CD14-positive monocyte (primary cell): Measurements from ENCODE around the gene VWA5B2. TPM values are rescaled to one million over a fixed set of nuclear protein-coding genes. Genes with fewer than 3 reads are reported as not detected.

Experiments used
- DNase-seq, 3 donors: peaks; one replicate each; pipeline ENCODE4 v3.0.0-alpha.2; 2011 to 2022
- H2AFZ ChIP-seq: 2 replicates; pipeline ENCODE4 v1.6.0; 2012; ENCODE audit warnings: mild to moderate bottlenecking, low read depth, low read length, inconsistent platforms; ENCODE audit not compliant: insufficient read depth, poor library complexity, severe bottlenecking
- H3K27ac ChIP-seq, 2 donors: 1 replicate in 1 of 2; 2 replicates in 1 of 2; pipeline ENCODE4 v1.5.1; 2012 to 2013; ENCODE audit warnings: low read length in 2 of 2, control low read depth in 1 of 2, inconsistent platforms in 1 of 2, low read depth in 1 of 2, mild to moderate bottlenecking in 1 of 2
- H3K27me3 ChIP-seq, 2 donors: one replicate each; pipeline versions ENCODE4 v1.6.0 to v1.6.1; 2011 to 2013; ENCODE audit warnings: low read length in 2 of 2; ENCODE audit not compliant: control insufficient read depth in 2 of 2, insufficient read depth in 2 of 2
- H3K36me3 ChIP-seq, 2 donors: replicated peaks in 1 of 2; 1 replicate in 1 of 2; 2 replicates in 1 of 2; pipeline versions ENCODE4 v1.5.1 to v1.6.1; 2012 to 2013; ENCODE audit warnings: low read length in 2 of 2, control low read depth in 1 of 2, inconsistent platforms in 1 of 2, mild to moderate bottlenecking in 1 of 2; ENCODE audit not compliant: insufficient read depth in 2 of 2, control insufficient read depth in 1 of 2
- H3K4me1 ChIP-seq, 2 donors: 1 replicate in 1 of 2; 2 replicates in 1 of 2; pipeline versions ENCODE4 v1.5.1 to v1.6.1; 2012 to 2013; ENCODE audit warnings: low read length in 2 of 2, control low read depth in 1 of 2, inconsistent platforms in 1 of 2, mild to moderate bottlenecking in 1 of 2, moderate library complexity in 1 of 2; ENCODE audit not compliant: insufficient read depth in 2 of 2, control insufficient read depth in 1 of 2
- H3K4me2 ChIP-seq: replicated peaks from 2 replicates; pipeline ENCODE3; 2012; ENCODE audit warnings: low read length, moderate library complexity, mild to moderate bottlenecking; ENCODE audit not compliant: poor library complexity, severe bottlenecking; ENCODE audit errors: extremely low read depth
- H3K4me3 ChIP-seq, 3 experiments: fragments of 200-600 bp in 1 of 3; sonication (generic) in 1 of 3; replicated peaks in 1 of 3; 1 replicate in 2 of 3; 2 replicates in 1 of 3; pipeline ENCODE4 v1.5.1; 2011 to 2013; ENCODE audit warnings: low read length in 3 of 3, mild to moderate bottlenecking in 3 of 3, control low read depth in 2 of 3, low read depth in 2 of 3, inconsistent platforms in 1 of 3, moderate library complexity in 1 of 3
- H3K79me2 ChIP-seq: 2 replicates; pipeline ENCODE4 v1.6.0; 2012; ENCODE audit warnings: mild to moderate bottlenecking, control low read depth, inconsistent platforms, low read length, moderate library complexity; ENCODE audit not compliant: insufficient read depth
- H3K9ac ChIP-seq: 2 replicates; pipeline ENCODE4 v1.6.0; 2017; ENCODE audit warnings: low read length, mild to moderate bottlenecking; ENCODE audit not compliant: insufficient read depth, poor library complexity, severe bottlenecking
- H3K9me3 ChIP-seq, 2 donors: replicated peaks in 1 of 2; 1 replicate in 1 of 2; 2 replicates in 1 of 2; pipeline versions ENCODE4 v1.5.1 to v1.6.1; 2012 to 2013; ENCODE audit warnings: low read length in 2 of 2, control low read depth in 1 of 2; ENCODE audit not compliant: control insufficient read depth in 1 of 2, insufficient read depth in 1 of 2
- H4K20me1 ChIP-seq: 2 replicates; pipeline ENCODE4 v1.6.0; 2012; ENCODE audit warnings: mild to moderate bottlenecking, low read length, control low read depth, moderate library complexity; ENCODE audit not compliant: insufficient read depth
- H3K27ac Mint-ChIP-seq, 7 donors: one replicate each; pipeline ENCODE4 v1.8.0; 2020; ENCODE audit warnings: mild to moderate bottlenecking in 7 of 7, mixed read lengths in 7 of 7, moderate library complexity in 6 of 7, inconsistent platforms in 2 of 7
- H3K27me3 Mint-ChIP-seq, 3 donors: one replicate each; pipeline ENCODE4 v1.8.0; 2021 to 2022; ENCODE audit warnings: low read depth in 3 of 3, mild to moderate bottlenecking in 3 of 3, mixed read lengths in 3 of 3, moderate library complexity in 3 of 3, inconsistent platforms in 1 of 3
- H3K36me3 Mint-ChIP-seq, 2 donors: one replicate each; pipeline ENCODE4 v1.8.0; 2020; ENCODE audit warnings: mixed read lengths in 2 of 2, inconsistent platforms in 1 of 2, mild to moderate bottlenecking in 1 of 2
- H3K4me1 Mint-ChIP-seq: one replicate; pipeline ENCODE4 v1.8.0; 2020; ENCODE audit warnings: mild to moderate bottlenecking, mixed read lengths
- H3K4me3 Mint-ChIP-seq, 2 donors: one replicate each; pipeline ENCODE4 v1.8.0; 2020; ENCODE audit warnings: mild to moderate bottlenecking in 2 of 2, mixed read lengths in 2 of 2, moderate library complexity in 1 of 2
- H3K9me3 Mint-ChIP-seq, 7 donors: one replicate each; pipeline ENCODE4 v1.8.0; 2020 to 2022; ENCODE audit warnings: mixed read lengths in 7 of 7, mild to moderate bottlenecking in 6 of 7, moderate library complexity in 6 of 7, inconsistent platforms in 2 of 7
- WGBS: methylation state at CpG from one replicate; pipeline ENCODE4 v1.1.5; 2013; ENCODE audit warnings: missing lambda C conversion rate; ENCODE audit not compliant: insufficient coverage; 5-methylcytosine and 5-hydroxymethylcytosine counted together
- intact Hi-C, 2 donors: fragments of 100-400 bp; cut with micrococcal nuclease; formaldehyde crosslinking; loops; one replicate each; pipeline versions ENCODE4 v1.15.0 to v1.15.1; 2023
- polyA plus RNA-seq, 3 donors: library from polyadenylated mRNA; depleted of rRNA in 1 of 3; unstranded in 2 of 3; stranded (reverse) in 1 of 3; fragments of 300-500 nt in 2 of 3; fragments of >200 nt in 1 of 3; fragmentation: Illumina TruSeq in 2 of 3; gene quantifications; 1 replicate in 2 of 3; 2 replicates in 1 of 3; pipeline ENCODE4 v1.2.3, GENCODE V29; 2012 to 2021
- TF ChIP-seq, protein P1 (sequence below): fragments of 200-600 bp; IDR thresholded peaks from one replicate; pipeline ENCODE4 v1.8.0; 2022; ENCODE audit warnings: antibody characterized with exemption, mild to moderate bottlenecking

Gene VWA5B2
- polyA plus RNA-seq, 3 donors, result 0.32 TPM; not detected in 2

- H3K79me2 ChIP-seq, result no peaks in the 10 kb centered on the region
- peaks cover 0 to 4% of the 10 kb centered on the region in 2 donors for H3K9me3 ChIP-seq
- Mint-ChIP-seq H3K4me3 (no peak overlapping the region), H3K27ac (no peak overlapping the region), H3K36me3 (peaks cover 21 to 27% of the 10 kb centered on the region in 2 donors), H3K4me1 (peaks cover 8% of the 10 kb centered on the region), H3K9me3 (peaks cover 0 to 15% (median 8%) of the 10 kb centered on the region in 7 donors), H3K27me3 (peaks cover 16 to 23% (median 21%) of the 10 kb centered on the region in 3 donors)
- DNase-seq, result no peak
- intact Hi-C loops, result loop anchor here in 1 of 2 donors (10.0 kb wide), 1 partner anchor 361 kb away; no protein-coding TSS in a partner anchor
- H3K4me1 ChIP-seq, result peaks cover 5% of the 10 kb centered on the region in 2 donors
- no peak overlapping the region for H3K9ac ChIP-seq
- no peak overlapping the region for H2AFZ ChIP-seq
- no peak overlapping the region for H3K27ac ChIP-seq
- H3K4me2 ChIP-seq, result no peak overlapping the region
- WGBS, result 100% methylated on average over 2 of the region's 3 CpGs
- peaks cover 0 to 8% of the 10 kb centered on the region in 2 donors for H3K36me3 ChIP-seq
- peaks cover 10 to 18% of the 10 kb centered on the region in 2 donors for H3K27me3 ChIP-seq
- H3K4me3 ChIP-seq, result no peak overlapping the region
- peaks cover 13% of the 10 kb centered on the region for H4K20me1 ChIP-seq
- TF ChIP-seq, protein P1, sequence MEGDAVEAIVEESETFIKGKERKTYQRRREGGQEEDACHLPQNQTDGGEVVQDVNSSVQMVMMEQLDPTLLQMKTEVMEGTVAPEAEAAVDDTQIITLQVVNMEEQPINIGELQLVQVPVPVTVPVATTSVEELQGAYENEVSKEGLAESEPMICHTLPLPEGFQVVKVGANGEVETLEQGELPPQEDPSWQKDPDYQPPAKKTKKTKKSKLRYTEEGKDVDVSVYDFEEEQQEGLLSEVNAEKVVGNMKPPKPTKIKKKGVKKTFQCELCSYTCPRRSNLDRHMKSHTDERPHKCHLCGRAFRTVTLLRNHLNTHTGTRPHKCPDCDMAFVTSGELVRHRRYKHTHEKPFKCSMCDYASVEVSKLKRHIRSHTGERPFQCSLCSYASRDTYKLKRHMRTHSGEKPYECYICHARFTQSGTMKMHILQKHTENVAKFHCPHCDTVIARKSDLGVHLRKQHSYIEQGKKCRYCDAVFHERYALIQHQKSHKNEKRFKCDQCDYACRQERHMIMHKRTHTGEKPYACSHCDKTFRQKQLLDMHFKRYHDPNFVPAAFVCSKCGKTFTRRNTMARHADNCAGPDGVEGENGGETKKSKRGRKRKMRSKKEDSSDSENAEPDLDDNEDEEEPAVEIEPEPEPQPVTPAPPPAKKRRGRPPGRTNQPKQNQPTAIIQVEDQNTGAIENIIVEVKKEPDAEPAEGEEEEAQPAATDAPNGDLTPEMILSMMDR, result no peak
Measured at GRCh38 chr3:184255291-184256039, 26.1 kb downstream of the VWA5B2 start.

DNA sequence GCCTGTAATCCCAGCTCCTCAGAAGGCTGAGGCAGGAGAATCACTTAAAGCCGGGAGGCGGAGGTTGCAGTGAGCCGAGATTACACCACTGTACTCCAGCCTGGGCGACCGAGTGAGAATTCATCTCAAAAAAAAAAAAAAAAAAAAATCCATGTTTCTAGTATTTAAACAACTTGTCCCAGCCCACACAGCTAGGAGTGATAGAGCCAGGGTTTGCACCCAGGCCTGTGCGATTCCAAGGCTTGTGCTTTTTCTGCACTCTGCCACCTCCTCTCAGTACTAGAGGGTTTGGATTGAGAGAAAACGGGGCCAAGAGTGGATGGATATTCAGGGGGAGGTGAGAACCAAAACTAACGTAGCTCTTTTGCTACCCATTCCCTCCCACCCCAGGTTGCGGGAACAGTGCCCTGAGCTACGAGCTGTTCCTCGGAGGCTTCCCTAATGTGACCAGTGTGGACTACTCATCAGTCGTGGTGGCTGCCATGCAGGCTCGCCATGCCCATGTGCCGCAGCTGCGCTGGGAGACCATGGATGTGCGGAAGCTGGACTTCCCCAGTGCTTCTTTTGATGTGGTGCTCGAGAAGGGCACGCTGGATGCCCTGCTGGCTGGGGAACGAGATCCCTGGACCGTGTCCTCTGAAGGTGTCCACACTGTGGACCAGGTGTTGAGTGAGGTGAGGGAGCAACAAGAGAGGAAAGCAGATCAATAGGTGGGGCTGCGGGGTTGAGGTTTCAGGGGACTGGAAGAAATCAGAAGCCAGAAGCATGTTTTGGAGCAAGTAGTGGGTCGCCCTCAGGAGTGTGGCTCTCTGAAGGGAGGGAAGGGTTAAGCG lies 27.9 kb downstream of the VWA5B2 start:
- 98% methylated on average over 14 of the region's 23 CpGs for WGBS
- H3K4me3 ChIP-seq, result no peak overlapping the region
- peaks cover 25 to 34% of the 10 kb centered on the region in 2 donors for H3K27me3 ChIP-seq
- H2AFZ ChIP-seq, result no peak overlapping the region
- Mint-ChIP-seq H3K27me3 (peaks cover 28 to 41% (median 37%) of the 10 kb centered on the region in 3 donors), H3K27ac (no peak overlapping the region), H3K4me3 (no peak overlapping the region), H3K4me1 (peaks cover 19% of the 10 kb centered on the region), H3K36me3 (peaks cover 27 to 34% of the 10 kb centered on the region in 2 donors), H3K9me3 (peaks cover 0 to 27% (median 15%) of the 10 kb centered on the region in 7 donors)
- H3K9ac ChIP-seq, result no peak overlapping the region
- H4K20me1 ChIP-seq, result peaks cover 16% of the 10 kb centered on the region
- intact Hi-C loops, result loop anchor here in 1 of 2 donors (10.0 kb wide), 1 partner anchor 362 kb away; no protein-coding TSS in a partner anchor
- H3K79me2 ChIP-seq, result no peaks in the 10 kb centered on the region
- H3K27ac ChIP-seq, result no peak overlapping the region
- TF ChIP-seq, protein P1, result no peak
- H3K4me1 ChIP-seq, result peaks cover 17 to 21% of the 10 kb centered on the region in 2 donors
- peaks cover 0 to 8% of the 10 kb centered on the region in 2 donors for H3K36me3 ChIP-seq
- H3K9me3 ChIP-seq, result peaks cover 0 to 7% of the 10 kb centered on the region in 2 donors
- DNase-seq, result no peak
- H3K4me2 ChIP-seq, result no peak overlapping the region
